GM23338 (cell line): ENCODE results near the gene MEN1. TPM values are rescaled to one million over a fixed set of nuclear protein-coding genes. Genes with fewer than 3 reads are reported as not detected.
A peak's percentile ranks its signal among the peaks of the same experiment; 100 is the strongest.

Experiments
- ATAC-seq: fragments of 200-7000 bp; cut with Tn5 transposase; 3 replicates; pipeline ENCODE4 v1.9.1; 2020
- DNase-seq: peaks from one replicate; pipeline ENCODE4 v3.0.0-alpha.2; 2015; ENCODE audit warnings: low spot score
- H2AFZ ChIP-seq: fragments of 200-600 bp; sonication (generic); 2 replicates; pipeline ENCODE4 v1.8.0; 2016; ENCODE audit warnings: antibody characterized with exemption, mild to moderate bottlenecking, moderate library complexity
- H3F3A ChIP-seq: fragments of 200-600 bp; sonication (generic); replicated peaks from 2 replicates; pipeline ENCODE4 v1.8.0; 2017; ENCODE audit warnings: antibody characterized with exemption, mixed run types, low read depth
- H3K27ac ChIP-seq: fragments of 200-600 bp; sonication (generic); 2 replicates; pipeline ENCODE4 v1.6.1; 2016; ENCODE audit warnings: low read depth
- H3K27me3 ChIP-seq: fragments of 200-600 bp; sonication (generic); 2 replicates; pipeline ENCODE4 v1.8.0; 2016; ENCODE audit warnings: mild to moderate bottlenecking, mixed run types, moderate library complexity; ENCODE audit not compliant: insufficient read depth
- H3K36me3 ChIP-seq: fragments of 200-600 bp; sonication (generic); 2 replicates; pipeline ENCODE4 v1.8.0; 2016; ENCODE audit warnings: mild to moderate bottlenecking; ENCODE audit not compliant: insufficient read depth
- H3K4me1 ChIP-seq: fragments of 200-600 bp; sonication (generic); 2 replicates; pipeline ENCODE4 v1.8.0; 2016; ENCODE audit warnings: mild to moderate bottlenecking, moderate library complexity; ENCODE audit not compliant: insufficient read depth
- H3K4me2 ChIP-seq: fragments of 200-600 bp; sonication (generic); 2 replicates; pipeline ENCODE4 v1.7.1; 2017; ENCODE audit warnings: mixed run types
- H3K4me3 ChIP-seq: fragments of 200-600 bp; sonication (generic); 2 replicates; pipeline ENCODE4 v1.6.1; 2016; ENCODE audit warnings: mixed run types
- H3K79me2 ChIP-seq: fragments of 200-600 bp; sonication (generic); replicated peaks from 2 replicates; pipeline ENCODE4 v1.8.0; 2017; ENCODE audit warnings: mild to moderate bottlenecking; ENCODE audit not compliant: insufficient read depth
- H3K9me2 ChIP-seq: fragments of 200-600 bp; sonication (generic); 2 replicates; pipeline ENCODE4 v1.8.0; 2017; ENCODE audit not compliant: insufficient read depth
- H4K20me1 ChIP-seq: fragments of 200-600 bp; sonication (generic); replicated peaks from 2 replicates; pipeline ENCODE4 v1.8.0; 2017; ENCODE audit warnings: mild to moderate bottlenecking; ENCODE audit not compliant: insufficient read depth
- H3K27ac Mint-ChIP-seq: 2 replicates; pipeline ENCODE4 v1.8.0; 2020; ENCODE audit warnings: inconsistent platforms, mild to moderate bottlenecking, moderate library complexity, mixed read lengths
- H3K27me3 Mint-ChIP-seq: 3 replicates; pipeline ENCODE4 v1.8.0; 2022; ENCODE audit warnings: low read depth, mild to moderate bottlenecking, moderate library complexity, mixed read lengths, inconsistent platforms; ENCODE audit not compliant: insufficient read depth, poor library complexity
- H3K36me3 Mint-ChIP-seq: 3 replicates; pipeline ENCODE4 v1.8.0; 2021; ENCODE audit warnings: low read depth, mild to moderate bottlenecking, inconsistent platforms, moderate library complexity, mixed read lengths
- H3K4me1 Mint-ChIP-seq: 3 replicates; pipeline ENCODE4 v1.8.0; 2020; ENCODE audit warnings: mild to moderate bottlenecking, inconsistent platforms, mixed read lengths
- H3K4me3 Mint-ChIP-seq: 3 replicates; pipeline ENCODE4 v1.8.0; 2021; ENCODE audit warnings: moderate library complexity, mild to moderate bottlenecking, inconsistent platforms, mixed read lengths
- H3K9me3 Mint-ChIP-seq: 3 replicates; pipeline ENCODE4 v1.8.0; 2020; ENCODE audit warnings: moderate library complexity, mild to moderate bottlenecking, inconsistent platforms, mixed read lengths
- CREB1 ChIP-seq: fragments of 250-450 bp; sonication (Bioruptor Pico); IDR thresholded peaks from 2 replicates; pipeline ENCODE4 v1.5.0; 2020; ENCODE audit warnings: low read depth, mild to moderate bottlenecking, moderate library complexity
- EZH2 ChIP-seq: fragments of 200-600 bp; sonication (generic); IDR thresholded peaks from one replicate; pipeline ENCODE4 v1.8.0; 2017; ENCODE audit warnings: antibody characterized with exemption, mild to moderate bottlenecking, low read depth; ENCODE audit not compliant: unreplicated experiment
- EZH2phosphoT487 ChIP-seq: fragments of 200-600 bp; sonication (generic); IDR thresholded peaks from one replicate; pipeline ENCODE4 v1.8.1; 2018; ENCODE audit warnings: antibody characterized with exemption; ENCODE audit not compliant: unreplicated experiment
- JUNB ChIP-seq: IDR thresholded peaks from one replicate; pipeline ENCODE4 v1.6.1; 2016; ENCODE audit warnings: antibody characterized with exemption; ENCODE audit not compliant: unreplicated experiment
- NANOG ChIP-seq: IDR thresholded peaks from 2 replicates; pipeline ENCODE4 v1.6.1; 2016; ENCODE audit warnings: antibody characterized with exemption, borderline replicate concordance
- POLR2AphosphoS5 ChIP-seq: IDR thresholded peaks from 2 replicates; pipeline ENCODE4 v1.6.1; 2016; ENCODE audit warnings: antibody characterized with exemption, low read depth
- REST ChIP-seq: IDR thresholded peaks from one replicate; pipeline ENCODE4 v1.6.1; 2018; ENCODE audit warnings: antibody characterized with exemption; ENCODE audit not compliant: unreplicated experiment
- STAT1 ChIP-seq: IDR thresholded peaks from one replicate; pipeline ENCODE4 v1.6.1; 2016; ENCODE audit warnings: antibody characterized with exemption; ENCODE audit not compliant: unreplicated experiment
- ZNF114 ChIP-seq: fragments of 250-450 bp; sonication (Bioruptor Pico); IDR thresholded peaks from 2 replicates; pipeline ENCODE4 v1.5.0; 2020; ENCODE audit warnings: mild to moderate bottlenecking, moderate library complexity
- ZNF331 ChIP-seq: fragments of 250-450 bp; sonication (Bioruptor Pico); IDR thresholded peaks from 2 replicates; pipeline ENCODE4 v1.5.0; 2020; ENCODE audit warnings: low read depth, mild to moderate bottlenecking, moderate library complexity
- polyA plus RNA-seq: library from polyadenylated mRNA; unstranded; fragments of >200 nt; fragmentation: Nextera tagmentation; extraction: Ambion mirVana; gene quantifications from 2 replicates; pipeline ENCODE4 v1.2.1, GENCODE V29; 2016
- total RNA-seq: library from RNA; depleted of rRNA; stranded (reverse); fragments of >200 nt; shearing (Covaris generic); gene quantifications from 2 replicates; pipeline ENCODE4 v1.2.3, GENCODE V29; 2014
- TF ChIP-seq, protein P1 (sequence below): IDR thresholded peaks from 2 replicates; pipeline ENCODE4 v1.6.1; 2016; ENCODE audit warnings: antibody characterized with exemption
- TF ChIP-seq, protein P2 (sequence below), 2 experiments: fragments of 200-600 bp in 1 of 2; sonication (generic) in 1 of 2; conservative IDR thresholded peaks; 2 replicates each; pipeline versions ENCODE4 v1.5.1 to v1.6.1; 2016 to 2017; ENCODE audit warnings: antibody characterized with exemption in 2 of 2, low read depth in 2 of 2, mild to moderate bottlenecking in 2 of 2, moderate library complexity in 1 of 2

Gene MEN1
- total and polyA plus RNA-seq, 2 experiments from 2014 or later, result 31.6 to 45.2 TPM

DNA sequence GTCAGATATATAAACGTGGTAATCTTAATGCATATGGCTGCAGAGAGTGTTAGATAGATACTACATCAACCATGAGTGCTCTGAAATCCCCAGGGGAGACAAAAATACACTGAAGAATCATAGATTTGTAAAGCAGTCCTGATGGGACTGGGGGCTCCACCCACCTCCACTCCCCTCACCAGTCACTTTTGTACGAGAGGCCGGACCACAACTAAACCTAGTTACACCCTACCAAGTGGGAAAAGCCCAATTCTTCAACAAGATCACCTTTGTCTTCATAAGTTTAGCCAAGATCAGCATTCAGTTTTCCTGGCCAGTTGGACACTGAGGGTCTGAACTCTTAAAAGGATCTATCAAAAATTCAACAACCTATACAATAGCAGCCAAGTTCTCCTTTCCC lies 33.5 kb downstream of the MEN1 start (continued):
- TF ChIP-seq REST (no peak), STAT1 (no peak), JUNB (no peak), ZNF331 (CRISPR knock-in tag) (no peak)
- TF ChIP-seq, protein P1, sequence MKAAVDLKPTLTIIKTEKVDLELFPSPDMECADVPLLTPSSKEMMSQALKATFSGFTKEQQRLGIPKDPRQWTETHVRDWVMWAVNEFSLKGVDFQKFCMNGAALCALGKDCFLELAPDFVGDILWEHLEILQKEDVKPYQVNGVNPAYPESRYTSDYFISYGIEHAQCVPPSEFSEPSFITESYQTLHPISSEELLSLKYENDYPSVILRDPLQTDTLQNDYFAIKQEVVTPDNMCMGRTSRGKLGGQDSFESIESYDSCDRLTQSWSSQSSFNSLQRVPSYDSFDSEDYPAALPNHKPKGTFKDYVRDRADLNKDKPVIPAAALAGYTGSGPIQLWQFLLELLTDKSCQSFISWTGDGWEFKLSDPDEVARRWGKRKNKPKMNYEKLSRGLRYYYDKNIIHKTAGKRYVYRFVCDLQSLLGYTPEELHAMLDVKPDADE, result no peak

GRCh38 chr11:64776425-64776824 lies 33.9 kb downstream of the MEN1 start:
- Histone ChIP-seq H3K4me3 (peak overlapping the region; percentile 94), H3K4me2 (peak overlapping the region; percentile 100), H3F3A (peaks cover 61% of the 10 kb centered on the region), H3K4me1 (peaks cover 10% of the 10 kb centered on the region), H3K27me3 (no peaks in the 10 kb centered on the region), H3K9me2 (no peaks in the 10 kb centered on the region), H3K27ac (no peak overlapping the region; the same call in 1 of the 2 replicates), H2AFZ (no peak overlapping the region), H3K79me2 (peaks cover 70% of the 10 kb centered on the region), H3K36me3 (peaks cover 58% of the 10 kb centered on the region), H4K20me1 (peaks cover 58% of the 10 kb centered on the region)
- no peak for ATAC-seq
- no peak for DNase-seq
- peaks cover 61% of the 10 kb centered on the region for H3K36me3 Mint-ChIP-seq
- H3K27me3 Mint-ChIP-seq, result peaks cover 18% of the 10 kb centered on the region
- H3K4me1 Mint-ChIP-seq, result peaks cover 35% of the 10 kb centered on the region
- H3K9me3 Mint-ChIP-seq, result no peaks in the 10 kb centered on the region; the same call in 2 of the 3 replicates
- no peak overlapping the region for H3K27ac Mint-ChIP-seq
- H3K4me3 Mint-ChIP-seq, result peak overlapping the region; percentile 94
- TF ChIP-seq STAT1 (no peak), ZNF114 (CRISPR knock-in tag) (no peak), CREB1 (CRISPR knock-in tag) (no peak), EZH2 (no peak), POLR2AphosphoS5 (no peak), REST (no peak), EZH2phosphoT487 (no peak), NANOG (no peak), ZNF331 (CRISPR knock-in tag) (no peak)
- TF ChIP-seq, protein P1, result no peak
- TF ChIP-seq, protein P2, sequence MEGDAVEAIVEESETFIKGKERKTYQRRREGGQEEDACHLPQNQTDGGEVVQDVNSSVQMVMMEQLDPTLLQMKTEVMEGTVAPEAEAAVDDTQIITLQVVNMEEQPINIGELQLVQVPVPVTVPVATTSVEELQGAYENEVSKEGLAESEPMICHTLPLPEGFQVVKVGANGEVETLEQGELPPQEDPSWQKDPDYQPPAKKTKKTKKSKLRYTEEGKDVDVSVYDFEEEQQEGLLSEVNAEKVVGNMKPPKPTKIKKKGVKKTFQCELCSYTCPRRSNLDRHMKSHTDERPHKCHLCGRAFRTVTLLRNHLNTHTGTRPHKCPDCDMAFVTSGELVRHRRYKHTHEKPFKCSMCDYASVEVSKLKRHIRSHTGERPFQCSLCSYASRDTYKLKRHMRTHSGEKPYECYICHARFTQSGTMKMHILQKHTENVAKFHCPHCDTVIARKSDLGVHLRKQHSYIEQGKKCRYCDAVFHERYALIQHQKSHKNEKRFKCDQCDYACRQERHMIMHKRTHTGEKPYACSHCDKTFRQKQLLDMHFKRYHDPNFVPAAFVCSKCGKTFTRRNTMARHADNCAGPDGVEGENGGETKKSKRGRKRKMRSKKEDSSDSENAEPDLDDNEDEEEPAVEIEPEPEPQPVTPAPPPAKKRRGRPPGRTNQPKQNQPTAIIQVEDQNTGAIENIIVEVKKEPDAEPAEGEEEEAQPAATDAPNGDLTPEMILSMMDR (conservative IDR thresholded peaks at IDR 0.05; ENCODE audit: low read depth in 2 of 2), result no peak
